Esophagus squamous epithelium (tissue), 4 donors: ENCODE data around the gene RAB4B.

Experiments used
- CTCF ChIP-seq, 6 experiments: fragments of 450-650 bp in 4 of 6; fragments of 200-600 bp in 2 of 6; sonication (generic) in 2 of 6; IDR thresholded peaks; one replicate each; pipeline ENCODE4 v1.5.1; 2016 to 2019; ENCODE audit warnings: antibody characterized with exemption in 6 of 6, mild to moderate bottlenecking in 4 of 6, moderate library complexity in 4 of 6
- POLR2A ChIP-seq, 4 donors: fragments of 450-650 bp; IDR thresholded peaks; one replicate each; pipeline ENCODE4 v1.6.1; 2017; ENCODE audit warnings: antibody characterized with exemption in 4 of 4, mild to moderate bottlenecking in 4 of 4, moderate library complexity in 3 of 4

- TF ChIP-seq CTCF (IDR thresholded peaks at IDR 0.05): no peak
- TF ChIP-seq POLR2A (IDR thresholded peaks at IDR 0.05): no peak
Observed at GRCh38 chr19:40752257-40752781, 25.7 kb upstream of the RAB4B start.
